GM19328 (cell line): ENCODE data around the gene UMAD1.

Source experiments
- ATAC-seq: cut with Tn5 transposase; IDR thresholded peaks from one replicate; pipeline ENCODE4 v1.9.1; 2021; ENCODE audit warnings: mild to moderate bottlenecking, moderate library complexity; ENCODE audit not compliant: unreplicated experiment

UMAD1 gene

GRCh38 chr7:7761974-7762779, 121.6 kb downstream of the UMAD1 start:
- ATAC-seq: peak; percentile 65

- ATAC-seq: no peak
Measured at GRCh38 chr7:7764520-7765396, 124.2 kb downstream of the UMAD1 start.

DNA sequence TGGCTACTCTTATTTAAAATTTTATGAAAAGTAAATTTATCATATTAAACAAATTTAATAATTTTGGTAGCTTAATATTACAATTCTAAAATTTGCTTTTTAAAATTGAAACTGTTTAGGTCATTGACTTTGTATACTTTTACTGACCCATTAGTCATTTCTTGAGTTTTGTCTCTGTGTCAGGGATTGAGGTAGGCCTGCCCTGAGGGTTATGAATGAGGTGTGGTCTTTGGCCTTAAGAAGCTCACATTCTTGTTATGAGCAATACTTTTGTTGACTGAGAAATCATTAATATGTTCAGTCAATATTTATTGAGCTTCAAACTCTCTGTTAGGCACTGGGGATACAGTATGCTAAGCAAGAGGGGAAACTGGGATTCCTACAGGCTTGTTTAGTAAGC, 124.9 kb downstream of the UMAD1 start:
- no peak for ATAC-seq

GRCh38 chr7:7766671-7767070, 126.1 kb downstream of the UMAD1 start:
- no peak for ATAC-seq

DNA sequence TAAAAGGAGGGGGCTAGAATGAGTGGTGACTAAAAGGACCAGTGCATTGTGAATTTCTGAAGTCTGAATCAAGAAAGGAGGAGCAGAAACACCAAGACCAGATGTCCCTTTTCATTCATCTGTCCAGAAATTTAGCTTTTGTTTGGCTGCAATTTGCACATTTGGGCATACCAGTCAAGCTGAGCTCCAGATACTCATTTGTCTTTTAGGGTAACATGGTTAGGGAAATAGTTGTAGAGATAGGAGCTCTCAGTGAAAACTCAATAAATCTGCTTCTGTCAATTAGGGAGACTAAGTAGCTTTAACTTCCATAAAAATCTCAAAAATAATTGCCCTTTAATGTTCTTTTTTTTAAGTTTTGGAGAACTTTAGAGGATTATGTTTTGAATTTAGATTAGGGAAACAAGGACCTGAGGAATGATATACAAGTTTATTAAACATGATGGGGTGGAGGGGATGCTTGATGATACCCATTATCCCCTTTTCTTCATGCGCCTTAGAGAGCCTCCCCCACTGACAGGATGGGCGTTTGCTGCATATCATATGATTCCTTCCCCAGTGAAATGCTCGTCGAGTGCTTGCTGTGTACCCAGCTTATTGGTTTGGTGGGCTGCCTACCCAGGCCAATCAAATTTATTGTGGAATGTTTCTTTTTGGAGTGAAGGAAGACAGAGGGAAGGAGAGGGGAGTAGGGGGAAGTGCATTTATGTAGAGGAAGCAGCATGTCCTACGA, 128.6 kb downstream of the UMAD1 start:
- no peak for ATAC-seq

DNA sequence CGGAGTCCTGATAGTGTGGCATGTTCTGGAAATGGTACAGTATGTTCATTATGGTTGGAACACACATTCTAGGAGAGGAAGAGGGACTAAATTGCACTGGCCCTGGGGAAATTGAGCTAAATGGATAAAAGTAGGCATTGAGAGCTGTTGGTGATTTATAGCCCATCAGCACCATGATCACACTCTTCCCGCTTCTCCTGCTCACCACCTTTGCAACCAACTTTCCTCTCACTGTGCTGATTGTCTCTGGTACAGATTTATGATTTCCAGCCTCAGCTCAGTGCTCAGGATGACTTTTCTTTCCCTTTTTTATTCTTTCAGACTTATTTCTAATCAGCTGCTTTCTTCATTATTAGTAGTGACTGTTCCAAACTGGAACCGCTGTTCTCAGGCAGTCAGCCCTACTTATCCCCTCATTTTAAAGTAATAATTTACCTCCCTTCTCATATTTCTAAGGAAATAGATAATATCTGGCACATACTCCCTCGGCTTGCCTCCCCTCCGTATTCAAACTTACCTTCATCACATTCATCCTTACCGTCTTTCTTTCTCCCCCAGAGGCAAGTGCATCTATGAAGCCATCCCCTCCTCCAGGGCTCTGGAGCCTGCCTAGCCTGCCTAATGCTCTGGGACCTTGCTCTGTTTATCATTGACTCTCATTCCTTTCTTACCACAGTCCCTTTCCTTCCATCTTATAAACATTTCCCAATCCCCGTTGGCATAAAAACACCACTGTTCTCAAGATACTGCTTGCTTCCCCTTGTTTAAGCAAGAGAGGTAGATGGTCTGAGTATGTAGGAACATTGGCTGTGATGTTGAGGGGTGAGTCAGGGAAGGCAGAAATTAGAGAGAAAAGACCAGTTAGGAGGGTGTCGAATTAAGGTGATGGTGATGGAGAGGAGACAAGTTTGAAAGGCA, 129.4 kb downstream of the UMAD1 start:
- no peak for ATAC-seq

DNA sequence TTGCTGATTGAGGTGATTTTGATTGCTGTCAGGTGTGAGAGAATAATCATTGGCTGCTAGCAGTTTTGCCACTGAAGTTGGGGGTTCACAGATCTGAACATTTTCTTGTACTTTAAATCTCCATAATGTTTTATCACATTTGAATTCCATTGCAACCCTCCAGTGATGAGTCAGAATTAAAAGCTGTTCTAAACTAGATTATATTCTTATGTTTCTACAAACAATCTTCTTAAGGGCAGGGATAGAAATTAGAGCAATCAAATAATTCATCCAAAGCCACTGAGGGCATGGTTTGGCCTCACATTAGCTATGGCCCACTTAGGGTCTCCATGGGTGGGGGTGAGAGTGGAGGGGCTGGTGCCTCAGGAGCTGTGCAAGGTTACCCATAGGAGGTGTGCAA, 130.9 kb downstream of the UMAD1 start:
- ATAC-seq: no peak

DNA sequence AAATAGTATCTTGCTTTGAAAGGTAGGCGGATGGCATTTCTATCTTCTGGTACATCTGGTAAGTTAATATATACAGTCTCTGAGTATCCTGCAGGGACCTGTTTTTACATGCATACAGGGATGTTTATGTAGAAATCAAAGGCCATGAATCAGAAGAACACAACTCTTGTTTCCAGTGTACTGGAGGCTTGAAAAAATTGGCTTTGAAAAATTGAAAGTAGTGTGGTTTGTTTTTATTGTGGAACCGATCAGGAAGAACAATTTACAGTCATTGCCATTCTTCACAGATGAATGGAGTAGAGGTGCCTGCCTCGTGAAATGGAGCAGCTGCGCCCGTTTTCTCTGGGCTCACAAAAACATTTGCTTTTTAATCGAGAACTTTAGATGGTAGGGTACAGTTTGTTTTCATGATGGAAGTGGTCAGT, 131.9 kb downstream of the UMAD1 start:
- no peak for ATAC-seq

DNA sequence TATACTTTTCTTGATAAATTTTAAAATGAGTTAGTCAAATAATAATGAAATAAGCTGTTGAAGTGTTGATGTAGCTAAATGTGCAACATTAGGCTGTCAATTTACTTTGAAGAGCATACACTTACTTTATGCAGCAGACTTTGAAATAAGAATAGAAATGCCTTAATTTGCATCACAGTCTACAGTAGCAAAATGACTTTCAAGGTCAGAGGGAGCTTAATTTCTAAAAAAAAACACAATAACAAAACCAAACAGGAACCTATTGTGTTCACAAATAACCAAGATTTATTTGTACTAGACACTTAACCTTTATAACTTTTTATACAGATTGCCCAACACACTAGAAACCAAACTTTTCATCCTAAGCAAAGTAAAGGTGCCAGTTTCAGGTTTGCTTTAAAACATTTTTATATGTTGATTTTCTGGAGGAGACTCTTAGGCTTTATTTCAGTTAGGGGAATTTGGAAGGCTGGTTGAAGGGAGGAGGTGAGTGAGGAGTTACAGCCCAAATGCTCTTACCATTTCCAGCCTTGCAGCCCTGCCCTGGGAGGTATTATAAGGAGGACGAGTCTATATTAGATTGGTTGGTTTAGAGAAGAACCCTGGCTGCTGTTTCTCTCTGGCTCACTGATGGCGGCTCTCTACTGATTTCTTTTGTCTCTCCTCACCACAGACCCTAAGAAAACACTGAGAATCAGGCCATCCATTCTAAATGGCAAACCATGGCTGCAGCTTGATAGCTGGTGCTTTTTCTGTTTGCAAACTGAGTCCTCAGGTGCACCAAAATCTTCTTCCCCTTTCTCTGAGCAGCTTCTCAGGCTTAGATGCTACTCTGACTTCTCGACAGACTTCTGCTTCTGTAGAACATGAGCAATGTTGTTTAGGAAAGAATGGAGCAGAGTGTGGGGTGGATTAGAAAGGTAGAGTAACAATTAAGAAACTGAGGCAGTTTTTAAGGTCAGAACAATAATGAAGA, 133.1 kb downstream of the UMAD1 start:
- peak; percentile 59 for ATAC-seq

GRCh38 chr7:7779888-7780287, 139.3 kb downstream of the UMAD1 start:
- no peak for ATAC-seq

DNA sequence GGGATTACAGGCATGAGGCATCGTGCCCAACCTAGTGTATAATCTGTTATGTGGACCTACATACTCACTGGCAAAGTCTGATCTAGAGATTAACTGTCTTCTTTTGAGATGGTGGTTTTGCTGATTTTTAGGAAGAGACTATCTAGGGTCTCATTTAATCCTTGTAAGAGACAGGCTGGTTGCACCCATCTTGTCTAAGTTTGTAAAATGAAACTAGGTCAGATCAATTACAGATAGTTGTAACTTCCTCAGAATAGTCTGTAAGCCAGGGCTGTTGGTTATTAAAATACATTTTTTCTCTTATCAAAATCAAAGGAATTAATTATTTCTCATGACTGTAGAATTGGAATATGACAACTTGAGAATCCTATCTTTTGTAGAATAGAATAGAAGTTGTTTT, 142.4 kb downstream of the UMAD1 start:
- no peak for ATAC-seq

GRCh38 chr7:7785344-7785973, 144.9 kb downstream of the UMAD1 start:
- ATAC-seq: no peak

GRCh38 chr7:7786595-7786994, 146.0 kb downstream of the UMAD1 start:
- no peak for ATAC-seq

- peak; percentile 89 for ATAC-seq
Measured at GRCh38 chr7:7789551-7789988, 149.0 kb downstream of the UMAD1 start.

DNA sequence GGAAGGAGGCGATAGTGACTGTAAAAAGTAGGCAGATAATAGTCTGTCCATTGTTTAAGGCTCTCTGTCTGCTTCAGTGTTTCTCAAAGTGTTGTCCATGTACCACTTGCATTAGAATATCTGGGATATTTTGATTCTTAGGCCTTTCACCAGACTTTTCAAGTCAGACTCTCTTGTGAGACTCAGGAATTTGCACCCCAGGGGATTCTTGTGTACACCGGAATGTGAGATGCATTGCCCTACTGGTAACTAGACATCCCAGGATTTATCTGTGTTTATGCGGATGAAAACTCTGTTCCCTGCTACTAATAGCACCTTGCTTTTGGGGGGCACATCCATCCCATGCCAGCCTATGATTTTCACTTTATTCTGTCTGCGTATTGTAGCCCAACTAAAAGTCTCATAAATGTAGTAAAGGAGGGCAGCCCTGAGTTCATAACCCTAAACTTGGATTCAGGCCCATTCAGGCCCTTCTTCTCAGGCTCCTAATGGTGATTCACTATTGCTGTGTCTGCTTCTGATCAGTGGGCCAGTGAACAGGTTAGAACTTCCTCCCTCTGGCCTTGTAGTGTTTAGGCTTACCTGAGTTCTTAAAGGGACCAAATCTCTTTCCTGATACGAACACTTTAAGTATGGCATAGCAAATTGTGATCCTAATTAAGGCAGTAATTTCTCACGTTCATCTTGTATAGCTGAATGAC, 149.6 kb downstream of the UMAD1 start:
- no peak for ATAC-seq

GRCh38 chr7:7791523-7791922, 151.0 kb downstream of the UMAD1 start:
- ATAC-seq: no peak

DNA sequence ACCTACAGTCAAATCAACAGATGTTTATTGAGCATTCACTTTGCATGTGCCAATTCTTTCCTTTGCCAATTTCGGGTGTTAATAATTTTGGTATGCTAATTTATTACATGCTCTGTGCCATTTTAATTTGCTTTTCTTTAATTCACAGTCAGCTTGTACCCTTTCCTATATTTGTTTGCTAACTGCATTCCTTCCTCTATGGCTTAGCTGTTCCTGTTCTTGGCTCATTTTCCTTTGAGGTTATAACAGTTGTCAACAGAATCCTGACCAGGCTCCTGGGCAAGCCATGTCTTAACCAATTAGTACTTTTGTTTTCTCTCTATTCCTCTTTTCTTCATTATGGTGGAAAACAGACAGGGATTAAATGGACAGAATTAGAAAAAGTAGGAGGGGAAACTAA, 151.5 kb downstream of the UMAD1 start:
- no peak for ATAC-seq

- no peak for ATAC-seq
Measured at GRCh38 chr7:7793249-7793648, 152.7 kb downstream of the UMAD1 start.
